Stromal cell of bone marrow (primary cell): ENCODE data around the gene TMEM184B.

Experiments
- DNase-seq: peaks from one replicate; pipeline ENCODE4 v3.0.0-alpha.2; 2012; ENCODE audit warnings: low read depth

Gene TMEM184B

GRCh38 chr22:38203855-38204514 lies 68.8 kb downstream of the TMEM184B start:
- peak; percentile 75 for DNase-seq

GRCh38 chr22:38203090-38203810 lies 69.6 kb downstream of the TMEM184B start:
- no peak for DNase-seq

GRCh38 chr22:38202437-38203089 lies 70.2 kb downstream of the TMEM184B start:
- DNase-seq: peak; percentile 75

GRCh38 chr22:38201711-38202436 lies 70.9 kb downstream of the TMEM184B start, which contains the start of gene MAFF:
TSS of gene MAFF (plus strand) at chr22:38201994. CDS start at chr22:38213854, 11,860 bp downstream.
- peak; percentile 96 for DNase-seq

GRCh38 chr22:38201371-38201710 lies 71.5 kb downstream of the TMEM184B start:
- DNase-seq: no peak

- DNase-seq: no peak
Measured at GRCh38 chr22:38199826-38200559, 72.8 kb downstream of the TMEM184B start.

GRCh38 chr22:38196791-38197419 lies 75.9 kb downstream of the TMEM184B start:
- no peak for DNase-seq

GRCh38 chr22:38193580-38193979 lies 79.2 kb downstream of the TMEM184B start:
- no peak for DNase-seq

GRCh38 chr22:38192475-38192863 lies 80.3 kb downstream of the TMEM184B start:
- DNase-seq: no peak

- DNase-seq: no peak
Measured at GRCh38 chr22:38191731-38192474, 80.9 kb downstream of the TMEM184B start.

- DNase-seq: no peak
Measured at GRCh38 chr22:38191055-38191454, 81.8 kb downstream of the TMEM184B start.

- DNase-seq: no peak
Measured at GRCh38 chr22:38190581-38190980, 82.2 kb downstream of the TMEM184B start.

- no peak for DNase-seq
Measured at GRCh38 chr22:38189104-38189503, 83.7 kb downstream of the TMEM184B start.

- DNase-seq: no peak
Measured at GRCh38 chr22:38187413-38188212, 85.2 kb downstream of the TMEM184B start.

- DNase-seq: no peak
Measured at GRCh38 chr22:38186429-38186828, 86.4 kb downstream of the TMEM184B start.

- no peak for DNase-seq
Measured at GRCh38 chr22:38184788-38185187, 88.0 kb downstream of the TMEM184B start.

- DNase-seq: peak; percentile 97
Measured at GRCh38 chr22:38181453-38182200, 91.2 kb downstream of the TMEM184B start, which contains the start of gene PLA2G6. TSS of gene PLA2G6 (minus strand) at chr22:38181830. CDS start at chr22:38169426, 12,404 bp downstream.

GRCh38 chr22:38180841-38181452 lies 91.9 kb downstream of the TMEM184B start:
- DNase-seq: no peak
